ENCODE results near the gene MED12L.

- TF ChIP-seq CTCF (IDR thresholded peaks at IDR 0.05) (no peak), POLR2A (IDR thresholded peaks at IDR 0.05) (no peak)
Observed at GRCh38 chr3:151216641-151217607, 131.5 kb downstream of the MED12L start.
